Stimulated activated naive B cell treated with anti-CD40 and anti-IgM and Interleukin-4, amounts not matched to agents 10 μg/mL and 1 μg/mL and 100 μg/mL, for 72 hours (primary cell): ENCODE results near the gene CHPT1.

Experiments used
- ATAC-seq, 2 donors: fragments of 150-1000 bp; cut with Tn5 transposase; replicated peaks; 2 replicates each; pipeline ENCODE4 v1.10.0; 2021; ENCODE audit warnings: moderate library complexity in 1 of 2
- DNase-seq: peaks from one replicate; pipeline ENCODE4 v3.0.0; 2021
- H3K27ac Mint-ChIP-seq: one replicate; pipeline ENCODE4 v1.8.0; 2022; ENCODE audit warnings: mild to moderate bottlenecking, mixed read lengths
- H3K27me3 Mint-ChIP-seq, 2 donors: one replicate each; pipeline ENCODE4 v1.8.0; 2022; ENCODE audit warnings: mixed read lengths in 2 of 2
- H3K36me3 Mint-ChIP-seq, 2 donors: one replicate each; pipeline ENCODE4 v1.8.0; 2022; ENCODE audit warnings: mixed read lengths in 2 of 2, mild to moderate bottlenecking in 1 of 2
- H3K4me1 Mint-ChIP-seq, 2 donors: one replicate each; pipeline ENCODE4 v1.8.0; 2022; ENCODE audit warnings: mixed read lengths in 2 of 2, mild to moderate bottlenecking in 1 of 2
- H3K4me3 Mint-ChIP-seq, 2 donors: one replicate each; pipeline ENCODE4 v1.8.0; 2022; ENCODE audit warnings: mild to moderate bottlenecking in 2 of 2, mixed read lengths in 2 of 2, moderate library complexity in 1 of 2
- H3K9me3 Mint-ChIP-seq, 2 donors: one replicate each; pipeline ENCODE4 v1.8.0; 2022; ENCODE audit warnings: mixed read lengths in 2 of 2, mild to moderate bottlenecking in 1 of 2

Gene CHPT1

DNA sequence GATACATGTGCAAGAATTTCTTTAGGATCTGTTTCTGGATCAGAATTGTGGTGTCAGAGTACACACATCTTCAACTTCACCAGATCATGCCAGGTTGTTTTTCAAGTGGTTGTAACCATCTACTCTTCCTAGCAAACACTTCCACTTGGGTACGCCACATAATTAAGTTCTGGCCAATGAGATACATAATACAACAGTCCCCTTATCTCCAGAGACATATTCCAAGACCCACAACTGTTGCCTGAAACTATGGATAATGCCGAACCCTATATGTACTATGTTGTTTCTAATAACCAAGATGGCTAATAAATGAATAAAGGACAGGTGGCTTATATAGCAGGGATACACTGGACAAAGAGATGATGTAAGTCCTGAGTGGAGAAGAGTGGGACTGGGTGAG, 2.5 kb upstream of the CHPT1 start:
- H3K36me3 Mint-ChIP-seq: peaks cover 0 to 7% of the 10 kb centered on the region in 2 donors
- DNase-seq (no peak), ATAC-seq (no peak)
- H3K4me1 Mint-ChIP-seq: peaks cover 20 to 36% of the 10 kb centered on the region in 2 donors
- no peak overlapping the region for H3K4me3 Mint-ChIP-seq
- H3K27me3 Mint-ChIP-seq: no peaks in the 10 kb centered on the region
- H3K27ac Mint-ChIP-seq: peak overlapping the region; percentile 62
- no peaks in the 10 kb centered on the region for H3K9me3 Mint-ChIP-seq

DNA sequence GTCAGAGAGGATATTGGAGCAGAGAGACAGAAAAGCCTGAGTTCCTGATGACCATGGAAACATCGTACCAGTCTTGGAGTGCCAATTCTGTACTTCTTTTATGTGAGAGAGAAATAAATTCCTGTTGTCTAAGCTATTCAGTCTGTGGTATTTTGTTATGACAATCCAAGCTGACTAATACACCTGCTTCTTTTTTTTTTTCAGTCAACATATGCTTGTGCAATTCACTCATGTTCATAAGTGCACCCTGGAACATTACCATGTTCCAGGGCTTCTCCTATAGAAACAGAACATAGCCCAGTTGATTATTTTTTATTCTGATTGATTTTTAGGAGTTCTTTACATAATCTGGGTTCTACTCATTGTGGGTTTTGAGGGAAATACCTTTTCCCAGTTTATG, 1.7 kb upstream of the CHPT1 start:
- DNase-seq: no peak
- Mint-ChIP-seq H3K27ac (peak overlapping the region; percentile 95), H3K4me3 (no peak overlapping the region), H3K36me3 (peaks cover 0 to 10% of the 10 kb centered on the region in 2 donors), H3K4me1 (peaks cover 25 to 44% of the 10 kb centered on the region in 2 donors), H3K9me3 (no peaks in the 10 kb centered on the region), H3K27me3 (no peaks in the 10 kb centered on the region)
- ATAC-seq: no peak

DNA sequence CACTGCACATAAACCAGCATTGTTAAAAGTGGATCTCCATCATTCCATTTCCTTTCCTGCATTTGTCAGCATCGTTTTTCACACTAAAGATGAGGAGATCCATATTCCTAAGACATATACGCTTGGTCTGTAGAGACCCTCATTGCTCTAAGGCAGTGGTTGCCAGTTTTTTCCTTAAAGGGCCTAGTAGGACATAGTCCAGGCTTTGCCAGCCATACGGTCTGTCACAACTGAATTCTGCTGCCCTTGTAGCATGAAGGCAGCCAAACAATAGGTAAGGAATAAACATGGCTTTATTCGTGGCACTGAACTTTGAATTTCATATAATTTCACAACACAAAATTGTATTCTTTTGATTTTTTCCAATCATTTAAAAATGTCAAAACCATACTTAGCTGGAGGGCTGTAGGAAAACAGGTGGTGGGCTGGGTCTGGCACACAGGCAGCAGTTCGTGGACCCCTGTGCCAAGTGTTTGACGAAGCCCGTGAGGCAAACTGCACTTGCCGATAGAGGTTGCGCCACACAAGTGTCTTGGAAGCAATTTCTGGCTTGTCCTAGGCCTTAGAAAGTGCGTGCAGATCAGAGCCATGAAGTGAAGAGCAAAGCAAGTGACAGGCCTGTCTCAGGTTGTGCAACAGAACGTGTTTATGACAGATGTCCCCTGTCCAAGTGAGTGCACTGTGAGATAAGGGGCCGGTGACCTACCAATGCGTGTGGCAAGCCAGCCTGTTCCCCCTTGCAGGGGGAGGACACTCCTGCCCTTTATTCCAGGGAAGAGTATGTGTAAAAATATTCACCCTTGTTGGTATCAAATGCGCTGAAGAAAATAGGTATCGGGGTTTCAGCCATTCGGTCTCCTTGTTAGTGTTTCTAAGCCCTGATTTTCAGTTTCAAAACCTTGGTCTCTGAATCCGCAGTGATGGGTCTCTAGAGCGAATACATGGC, 916 bp upstream of the CHPT1 start:
- H3K4me3 Mint-ChIP-seq: peak overlapping the region; percentile 90 to 98
- H3K36me3 Mint-ChIP-seq: peaks cover 0 to 10% of the 10 kb centered on the region in 2 donors
- DNase-seq (peak; percentile 13), ATAC-seq (peak in 1 of 2 donors; percentile 14)
- H3K27me3 Mint-ChIP-seq: no peaks in the 10 kb centered on the region
- H3K9me3 Mint-ChIP-seq: no peaks in the 10 kb centered on the region
- H3K27ac Mint-ChIP-seq: peak overlapping the region; percentile 95
- peaks cover 27 to 52% of the 10 kb centered on the region in 2 donors for H3K4me1 Mint-ChIP-seq

DNA sequence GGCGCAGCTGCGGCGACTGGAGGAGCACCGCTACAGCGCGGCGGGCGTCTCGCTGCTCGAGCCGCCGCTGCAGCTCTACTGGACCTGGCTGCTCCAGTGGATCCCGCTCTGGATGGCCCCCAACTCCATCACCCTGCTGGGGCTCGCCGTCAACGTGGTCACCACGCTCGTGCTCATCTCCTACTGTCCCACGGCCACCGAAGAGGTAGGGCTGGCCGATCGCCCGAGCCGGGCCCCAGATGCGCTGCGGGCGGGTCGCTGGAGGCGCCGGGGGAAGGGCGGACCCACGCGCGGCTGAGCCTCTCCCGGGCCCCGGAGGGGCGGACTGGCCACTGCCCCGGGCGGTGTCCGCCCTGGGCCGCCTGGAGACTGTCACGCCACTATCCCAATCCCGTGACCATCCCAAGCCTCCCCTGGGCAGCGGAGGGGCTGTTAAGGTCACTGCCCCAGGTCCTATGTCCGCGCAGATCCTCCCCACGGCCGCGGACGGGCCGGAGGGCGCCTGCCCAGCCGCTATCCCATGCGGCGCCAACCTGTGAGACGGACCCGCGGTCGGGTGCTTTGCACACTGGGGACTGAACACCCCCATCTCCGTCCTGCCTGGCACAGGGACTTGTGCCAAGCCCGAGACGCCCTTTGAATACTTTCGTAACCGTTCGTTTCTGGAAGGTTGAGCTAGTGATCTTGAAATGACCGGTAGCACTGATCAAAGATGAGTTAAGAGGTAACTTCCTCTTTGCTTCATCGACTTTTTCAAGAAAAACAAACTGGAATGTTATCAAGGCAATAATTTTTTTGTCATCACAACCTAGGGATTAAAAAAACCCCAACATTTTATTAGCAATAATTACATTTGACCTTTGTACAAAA, 725 bp downstream of the CHPT1 start:
- peak; percentile 43 to 48 for ATAC-seq
- DNase-seq: peak; percentile 28
- Mint-ChIP-seq H3K4me1 (peaks cover 35 to 68% of the 10 kb centered on the region in 2 donors), H3K27me3 (no peaks in the 10 kb centered on the region), H3K36me3 (peaks cover 3 to 15% of the 10 kb centered on the region in 2 donors), H3K9me3 (no peaks in the 10 kb centered on the region), H3K4me3 (peak overlapping the region; percentile 94 to 98), H3K27ac (peak overlapping the region; percentile 97)

DNA sequence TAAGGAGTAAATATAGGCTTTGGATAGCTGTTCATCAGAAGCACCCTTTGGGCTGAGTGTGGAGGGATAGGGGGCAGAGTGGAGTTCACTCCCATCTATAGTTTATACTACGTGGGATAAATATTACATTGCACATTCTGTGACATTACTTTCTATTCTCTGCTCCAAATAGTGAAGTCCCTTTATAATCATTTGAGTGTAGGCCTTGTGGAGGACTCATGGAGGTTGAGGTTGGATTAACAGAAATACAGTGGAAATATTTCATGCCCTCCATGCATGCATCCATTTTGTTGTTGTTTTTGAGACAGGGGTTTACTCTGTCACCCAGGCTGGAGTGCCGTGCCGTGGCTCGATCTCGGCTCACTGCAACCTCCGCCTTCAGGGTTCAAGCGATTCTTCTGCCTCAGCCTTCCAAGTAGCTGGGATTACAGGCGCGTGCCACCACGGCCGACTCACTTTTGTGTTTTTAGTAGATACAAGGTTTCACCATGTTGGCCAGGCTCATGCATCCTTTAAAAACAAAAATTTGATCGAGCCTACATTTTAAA, 1.4 kb downstream of the CHPT1 start:
- H3K4me1 Mint-ChIP-seq: peaks cover 38 to 74% of the 10 kb centered on the region in 2 donors
- peak overlapping the region; percentile 94 to 98 for H3K4me3 Mint-ChIP-seq
- no peaks in the 10 kb centered on the region for H3K9me3 Mint-ChIP-seq
- peak overlapping the region; percentile 97 for H3K27ac Mint-ChIP-seq
- no peak for DNase-seq
- ATAC-seq: no peak
- no peaks in the 10 kb centered on the region for H3K27me3 Mint-ChIP-seq
- peaks cover 3 to 15% of the 10 kb centered on the region in 2 donors for H3K36me3 Mint-ChIP-seq

DNA sequence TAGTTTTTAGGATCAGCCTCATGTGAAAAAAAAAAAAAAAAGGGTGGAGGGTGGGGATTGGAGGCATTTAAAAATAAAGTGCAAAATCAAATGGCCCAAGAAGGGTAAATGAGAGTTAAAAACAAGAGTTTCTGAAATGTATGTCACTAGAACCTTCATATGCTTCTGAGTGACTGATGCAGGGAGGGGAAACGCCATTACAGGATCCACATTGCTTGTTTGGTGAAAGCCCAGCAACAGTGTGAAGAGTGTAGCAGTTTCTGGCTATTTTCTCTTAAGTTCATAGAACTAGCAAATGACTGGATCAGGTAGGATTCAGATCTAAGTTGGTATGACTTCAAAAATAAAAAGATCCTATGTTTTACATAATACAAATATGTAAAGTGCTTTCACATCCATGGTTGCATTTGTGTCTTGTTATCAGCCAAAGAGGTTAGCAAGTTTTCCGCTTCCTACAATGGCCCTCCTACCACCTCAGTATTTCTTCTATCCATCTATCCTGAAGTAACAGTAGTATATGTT, 2.9 kb downstream of the CHPT1 start:
- H3K9me3 Mint-ChIP-seq: no peaks in the 10 kb centered on the region
- DNase-seq: no peak
- peak overlapping the region in 1 of 2 donors; percentile 36 for H3K4me3 Mint-ChIP-seq
- H3K27ac Mint-ChIP-seq: no peak overlapping the region
- peaks cover 3 to 15% of the 10 kb centered on the region in 2 donors for H3K36me3 Mint-ChIP-seq
- no peaks in the 10 kb centered on the region for H3K27me3 Mint-ChIP-seq
- no peak for ATAC-seq
- H3K4me1 Mint-ChIP-seq: peaks cover 38 to 74% of the 10 kb centered on the region in 2 donors

DNA sequence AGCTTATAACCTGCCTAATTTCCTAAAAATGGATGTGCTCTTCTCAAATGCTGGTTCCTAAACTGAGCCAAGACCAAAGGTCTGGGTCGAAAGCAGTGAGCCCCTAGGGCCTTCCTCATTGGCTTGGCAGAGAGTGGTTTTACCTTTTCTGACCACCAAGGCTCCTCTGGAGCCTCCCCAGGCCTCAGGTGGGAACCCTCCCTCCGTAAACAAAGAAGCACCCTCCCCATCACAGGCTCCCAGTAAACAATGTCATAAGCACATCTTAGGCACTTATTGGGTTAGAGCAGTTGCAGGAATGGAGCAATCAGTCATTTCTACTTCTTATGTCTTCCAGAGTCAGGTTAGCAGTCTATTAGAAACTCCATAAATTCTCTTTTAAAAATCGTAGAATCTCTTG, 6.0 kb downstream of the CHPT1 start:
- H3K36me3 Mint-ChIP-seq: peaks cover 6 to 16% of the 10 kb centered on the region in 2 donors
- no peaks in the 10 kb centered on the region for H3K9me3 Mint-ChIP-seq
- no peak for DNase-seq
- no peaks in the 10 kb centered on the region for H3K27me3 Mint-ChIP-seq
- H3K4me1 Mint-ChIP-seq: peaks cover 41 to 73% of the 10 kb centered on the region in 2 donors
- ATAC-seq: no peak
- peak overlapping the region; percentile 42 for H3K27ac Mint-ChIP-seq
- H3K4me3 Mint-ChIP-seq: no peak overlapping the region

DNA sequence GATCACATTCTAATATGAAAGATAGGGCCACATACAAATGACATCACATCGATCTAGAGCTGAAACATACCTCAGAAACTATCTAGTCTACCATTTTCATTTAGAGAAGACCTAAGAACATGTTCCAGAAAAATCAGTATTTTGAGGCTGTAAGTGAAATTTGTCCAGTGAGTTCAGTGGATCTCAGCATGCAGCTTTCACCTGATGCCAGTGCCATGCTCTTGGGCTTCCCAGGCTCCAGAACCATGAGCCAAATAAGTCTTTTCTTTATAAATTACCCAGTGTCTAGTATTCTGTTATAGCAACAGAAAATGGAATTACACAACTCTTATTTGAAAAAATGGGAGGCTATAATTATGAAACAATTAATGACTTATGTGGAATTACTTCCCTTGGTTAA, 9.0 kb downstream of the CHPT1 start:
- Mint-ChIP-seq H3K9me3 (peaks cover 0 to 4% of the 10 kb centered on the region in 2 donors), H3K4me3 (no peak overlapping the region), H3K27ac (no peak overlapping the region), H3K4me1 (peaks cover 40 to 54% of the 10 kb centered on the region in 2 donors), H3K36me3 (peaks cover 9 to 24% of the 10 kb centered on the region in 2 donors), H3K27me3 (no peaks in the 10 kb centered on the region)
- DNase-seq (no peak), ATAC-seq (no peak)

GRCh38 chr12:101707131-101707782, 9.8 kb downstream of the CHPT1 start:
- no peak overlapping the region for H3K4me3 Mint-ChIP-seq
- H3K4me1 Mint-ChIP-seq: peaks cover 35 to 47% of the 10 kb centered on the region in 2 donors
- H3K9me3 Mint-ChIP-seq: peaks cover 0 to 4% of the 10 kb centered on the region in 2 donors
- no peaks in the 10 kb centered on the region for H3K27me3 Mint-ChIP-seq
- H3K27ac Mint-ChIP-seq: no peak overlapping the region
- DNase-seq (no peak), ATAC-seq (no peak)
- peaks cover 9 to 25% of the 10 kb centered on the region in 2 donors for H3K36me3 Mint-ChIP-seq

DNA sequence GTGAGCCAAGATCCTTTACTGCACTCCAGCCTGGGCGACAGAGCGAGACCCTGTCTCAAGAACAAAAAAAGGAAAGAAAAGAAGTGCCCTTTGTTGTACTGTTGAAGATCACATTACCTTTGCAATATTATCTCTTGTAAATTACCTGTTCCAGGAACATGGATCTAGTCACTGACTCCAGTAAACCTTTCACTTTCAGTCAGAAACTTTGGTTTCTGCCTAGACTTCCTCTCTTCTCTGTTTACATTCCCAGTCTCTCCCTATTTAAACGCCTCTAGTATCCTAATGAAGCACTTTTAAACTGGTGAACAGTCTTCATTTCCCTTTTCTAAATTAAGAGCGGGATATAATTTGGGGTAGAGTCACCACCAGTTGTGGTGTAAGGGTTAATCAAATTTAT, 12.8 kb downstream of the CHPT1 start:
- ATAC-seq (no peak), DNase-seq (no peak)
- Mint-ChIP-seq H3K4me1 (peaks cover 34 to 46% of the 10 kb centered on the region in 2 donors), H3K27me3 (no peaks in the 10 kb centered on the region), H3K9me3 (peaks cover 0 to 4% of the 10 kb centered on the region in 2 donors), H3K27ac (no peak overlapping the region), H3K4me3 (no peak overlapping the region), H3K36me3 (peaks cover 7 to 23% of the 10 kb centered on the region in 2 donors)

DNA sequence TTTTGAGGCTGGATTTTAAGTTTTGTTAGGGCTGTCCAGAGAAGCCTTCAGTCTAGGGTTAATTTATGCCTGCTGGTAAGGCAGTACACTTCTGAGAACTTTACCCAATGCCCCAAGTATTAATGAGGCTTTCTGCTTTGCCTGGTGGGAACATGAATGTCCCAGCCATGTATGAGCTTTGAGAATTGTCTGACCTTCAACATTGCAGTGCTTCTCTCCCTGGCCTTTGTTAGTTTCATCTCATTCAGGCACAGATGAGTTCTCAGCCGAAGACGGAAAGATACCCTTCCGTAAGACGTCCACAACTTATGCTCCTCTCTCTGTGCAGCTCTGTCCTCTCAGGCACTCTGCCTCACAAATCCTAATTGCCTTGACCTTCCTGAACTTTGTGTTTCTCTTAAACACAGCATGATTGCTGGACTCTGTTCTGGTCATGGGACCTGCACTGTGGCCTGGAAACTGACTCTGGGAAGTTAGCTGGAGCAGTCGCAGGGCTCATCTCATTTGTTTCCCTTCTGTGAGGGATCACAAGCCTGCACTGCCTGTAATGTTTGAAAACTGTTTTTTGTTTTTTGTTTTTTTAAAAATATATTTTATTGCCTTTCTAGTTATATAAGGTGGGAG, 15.7 kb downstream of the CHPT1 start:
- ATAC-seq: no peak
- Mint-ChIP-seq H3K9me3 (peaks cover 0 to 4% of the 10 kb centered on the region in 2 donors), H3K36me3 (peaks cover 6 to 27% of the 10 kb centered on the region in 2 donors), H3K4me1 (peaks cover 26 to 27% of the 10 kb centered on the region in 2 donors), H3K27ac (no peak overlapping the region), H3K27me3 (no peaks in the 10 kb centered on the region), H3K4me3 (no peak overlapping the region)
- no peak for DNase-seq

GRCh38 chr12:101713930-101714329, 16.5 kb downstream of the CHPT1 start:
- no peak overlapping the region for H3K4me3 Mint-ChIP-seq
- H3K36me3 Mint-ChIP-seq: peaks cover 6 to 27% of the 10 kb centered on the region in 2 donors
- H3K27me3 Mint-ChIP-seq: no peaks in the 10 kb centered on the region
- H3K4me1 Mint-ChIP-seq: peaks cover 26 to 27% of the 10 kb centered on the region in 2 donors
- ATAC-seq: no peak
- no peak overlapping the region for H3K27ac Mint-ChIP-seq
- DNase-seq: no peak
- peaks cover 0 to 4% of the 10 kb centered on the region in 2 donors for H3K9me3 Mint-ChIP-seq

DNA sequence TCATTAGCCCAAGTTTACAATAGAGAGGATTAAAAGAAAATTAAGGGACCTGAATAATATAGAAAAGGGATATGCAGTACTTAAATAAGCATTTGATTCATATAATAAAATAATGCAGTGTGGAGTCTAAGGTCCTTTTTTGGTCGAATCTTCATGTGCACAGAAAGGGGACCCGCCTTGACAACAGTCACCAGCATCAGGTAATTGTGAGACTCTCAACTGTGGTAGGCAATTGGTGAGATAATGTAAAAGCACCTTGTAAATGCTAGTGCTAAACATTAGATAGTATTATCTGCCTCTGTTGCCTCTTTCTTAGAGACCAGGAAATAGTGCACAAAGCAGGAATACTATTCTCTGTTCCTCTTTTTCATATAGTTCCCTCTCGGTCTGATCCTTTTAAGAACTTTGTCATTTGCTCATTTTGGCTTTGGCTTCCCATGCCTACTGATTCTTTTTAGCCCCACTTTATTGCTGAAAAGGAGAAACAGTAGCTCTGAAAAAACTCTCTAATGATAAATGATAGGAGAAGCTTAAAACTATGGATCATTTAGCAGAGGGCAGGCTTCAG, 17.5 kb downstream of the CHPT1 start:
- ATAC-seq (no peak), DNase-seq (no peak)
- Mint-ChIP-seq H3K4me3 (no peak overlapping the region), H3K4me1 (peaks cover 21 to 22% of the 10 kb centered on the region in 2 donors), H3K36me3 (peaks cover 9 to 22% of the 10 kb centered on the region in 2 donors), H3K9me3 (peaks cover 0 to 4% of the 10 kb centered on the region in 2 donors), H3K27me3 (no peaks in the 10 kb centered on the region), H3K27ac (no peak overlapping the region)
